Stomach (tissue), 9 donors: Measurements from ENCODE around the gene APBA3. TPM values are rescaled to one million over a fixed set of nuclear protein-coding genes. Genes with fewer than 3 reads are reported as not detected.
A peak's percentile ranks its signal among the peaks of the same experiment; 100 is the strongest.

Source experiments
- DNase-seq, 2 donors: peaks; one replicate each; pipeline versions ENCODE4 v3.0.0 to v3.0.0-alpha.2; 2013 to 2019
- H3K27ac ChIP-seq, 5 donors: fragments of 200-600 bp in 4 of 5; sonication (generic) in 4 of 5; one replicate each; pipeline ENCODE4 v1.5.1; 2013 to 2019; ENCODE audit warnings: mild to moderate bottlenecking in 1 of 5, moderate library complexity in 1 of 5
- H3K27me3 ChIP-seq, 3 donors: fragments of 200-600 bp; sonication (generic); one replicate each; pipeline ENCODE4 v1.5.1; 2017 to 2019; ENCODE audit warnings: mixed run types in 1 of 3
- H3K36me3 ChIP-seq, 4 donors: fragments of 200-600 bp; sonication (generic); 1 replicate in 3 of 4; 2 replicates in 1 of 4; pipeline ENCODE4 v1.5.1; 2016 to 2019
- H3K4me1 ChIP-seq, 4 donors: fragments of 200-600 bp; sonication (generic); one replicate each; pipeline ENCODE4 v1.5.1; 2016 to 2019
- H3K4me3 ChIP-seq, 4 donors: fragments of 200-600 bp; sonication (generic) in 3 of 4; one replicate each; pipeline ENCODE4 v1.5.1; 2016 to 2019; ENCODE audit warnings: mild to moderate bottlenecking in 1 of 4
- H3K9me3 ChIP-seq, 4 donors: fragments of 200-600 bp; sonication (generic); one replicate each; pipeline ENCODE4 v1.5.1; 2016 to 2019
- EP300 ChIP-seq: sonication (generic); formaldehyde crosslinking; IDR thresholded peaks from one replicate; pipeline ENCODE4 v1.6.1; 2017; ENCODE audit warnings: antibody characterized with exemption
- POLR2A ChIP-seq, 4 donors: fragments of 450-650 bp; IDR thresholded peaks; one replicate each; pipeline ENCODE4 v1.6.1; 2016; ENCODE audit warnings: antibody characterized with exemption in 4 of 4, control low read depth in 2 of 4, mild to moderate bottlenecking in 1 of 4, moderate library complexity in 1 of 4
- POLR2AphosphoS5 ChIP-seq, 3 donors: sonication (generic); formaldehyde crosslinking; IDR thresholded peaks; one replicate each; pipeline ENCODE4 v1.6.1; 2016; ENCODE audit warnings: antibody characterized with exemption in 3 of 3
- WGBS, 5 donors: extraction: QIAGEN DNeasy Blood & Tissue Kit in 3 of 5; methylation state at CpG; one replicate each; pipeline versions ENCODE4 v1.1.5 to v1.1.7; 2013 to 2018; 5-methylcytosine and 5-hydroxymethylcytosine counted together
- intact Hi-C: fragments of 100-400 bp; cut with DNase I; formaldehyde crosslinking; loops from one replicate; pipeline ENCODE4 v1.15.1; 2023; ENCODE audit warnings: low total_unique reads
- polyA plus RNA-seq, 3 donors: library from polyadenylated mRNA; stranded (reverse); fragments of 200-250 nt; gene quantifications; one replicate each; pipeline ENCODE4 v1.2.3, GENCODE V29; 2013
- small RNA-seq, 4 donors: library from RNA; depleted of rRNA; stranded (forward); fragments of <200 nt; gene quantifications; one replicate each; pipeline ENCODE3, GENCODE V24; 2016
- total RNA-seq, 5 donors: library from RNA; depleted of rRNA; stranded (reverse); fragments of >200 nt; gene quantifications; one replicate each; pipeline versions ENCODE4 v1.1.0 to v1.2.3, GENCODE V29; 2014 to 2016
- TF ChIP-seq, protein P1 (sequence below), 7 experiments: fragments of 450-650 bp in 4 of 7; fragments of 200-600 bp in 3 of 7; sonication (generic) in 3 of 7; IDR thresholded peaks; one replicate each; pipeline ENCODE4 v1.5.1; 2016 to 2019; ENCODE audit warnings: antibody characterized with exemption in 7 of 7, control low read depth in 2 of 7, mild to moderate bottlenecking in 1 of 7
- donor health status: healthy with polysubstance abuse.
- donor health status: Bipolar disorder and iron deficiency.
- donor health status: healthy.

Gene APBA3
- total and polyA plus RNA-seq, 8 donors, result 9.4 to 111 (median 16.6) TPM

- Histone ChIP-seq H3K27me3 (peaks cover 0 to 30% (median 0%) of the 10 kb centered on the region in 3 donors), H3K4me3 (peak within 1 kb of the TSS; percentile 34 to 55 (median 46)), H3K9me3 (no peaks in the 10 kb centered on the region), H3K27ac (peak within 1 kb of the TSS; percentile 87 to 91 (median 90)), H3K36me3 (no peaks in the 10 kb centered on the region), H3K4me1 (peaks cover 15 to 50% (median 37%) of the 10 kb centered on the region in 4 donors)
- intact Hi-C loops, result no loop called here
- 13 to 29% (median 18%) methylated on average over 13 to 24 of the region's 24 CpGs for WGBS, 5 donors
- peak; percentile 85 to 86 for DNase-seq
- TF ChIP-seq POLR2AphosphoS5 (IDR thresholded peaks at IDR 0.05) (peak in 2 of 3 donors; percentile 70 to 88), EP300 (no peak)
Observed at GRCh38 chr19:3708207-3708931, 53.1 kb downstream of the APBA3 start, which contains the start of gene TJP3. Gene TJP3 (plus strand): TSS chr19:3708384. CDS start chr19:3728433, 20,049 bp downstream.

- intact Hi-C loops, result no loop called here
- Histone ChIP-seq H3K9me3 (no peaks in the 10 kb centered on the region), H3K27ac (peak overlapping the region; percentile 87 to 91 (median 90)), H3K4me3 (peak overlapping the region; percentile 34 to 55 (median 46)), H3K27me3 (peaks cover 0 to 30% (median 0%) of the 10 kb centered on the region in 3 donors), H3K36me3 (no peaks in the 10 kb centered on the region), H3K4me1 (peaks cover 15 to 45% (median 32%) of the 10 kb centered on the region in 4 donors)
- TF ChIP-seq POLR2A (IDR thresholded peaks at IDR 0.05) (no peak), POLR2AphosphoS5 (IDR thresholded peaks at IDR 0.05) (no peak), EP300 (no peak)
- TF ChIP-seq, protein P1, sequence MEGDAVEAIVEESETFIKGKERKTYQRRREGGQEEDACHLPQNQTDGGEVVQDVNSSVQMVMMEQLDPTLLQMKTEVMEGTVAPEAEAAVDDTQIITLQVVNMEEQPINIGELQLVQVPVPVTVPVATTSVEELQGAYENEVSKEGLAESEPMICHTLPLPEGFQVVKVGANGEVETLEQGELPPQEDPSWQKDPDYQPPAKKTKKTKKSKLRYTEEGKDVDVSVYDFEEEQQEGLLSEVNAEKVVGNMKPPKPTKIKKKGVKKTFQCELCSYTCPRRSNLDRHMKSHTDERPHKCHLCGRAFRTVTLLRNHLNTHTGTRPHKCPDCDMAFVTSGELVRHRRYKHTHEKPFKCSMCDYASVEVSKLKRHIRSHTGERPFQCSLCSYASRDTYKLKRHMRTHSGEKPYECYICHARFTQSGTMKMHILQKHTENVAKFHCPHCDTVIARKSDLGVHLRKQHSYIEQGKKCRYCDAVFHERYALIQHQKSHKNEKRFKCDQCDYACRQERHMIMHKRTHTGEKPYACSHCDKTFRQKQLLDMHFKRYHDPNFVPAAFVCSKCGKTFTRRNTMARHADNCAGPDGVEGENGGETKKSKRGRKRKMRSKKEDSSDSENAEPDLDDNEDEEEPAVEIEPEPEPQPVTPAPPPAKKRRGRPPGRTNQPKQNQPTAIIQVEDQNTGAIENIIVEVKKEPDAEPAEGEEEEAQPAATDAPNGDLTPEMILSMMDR (IDR thresholded peaks at IDR 0.05), result no peak
- WGBS, 5 donors, result 41 to 64% (median 51%) methylated on average over 8 to 12 of the region's 12 CpGs
- no peak for DNase-seq
Observed at GRCh38 chr19:3707868-3708206, 53.7 kb downstream of the APBA3 start.

DNA sequence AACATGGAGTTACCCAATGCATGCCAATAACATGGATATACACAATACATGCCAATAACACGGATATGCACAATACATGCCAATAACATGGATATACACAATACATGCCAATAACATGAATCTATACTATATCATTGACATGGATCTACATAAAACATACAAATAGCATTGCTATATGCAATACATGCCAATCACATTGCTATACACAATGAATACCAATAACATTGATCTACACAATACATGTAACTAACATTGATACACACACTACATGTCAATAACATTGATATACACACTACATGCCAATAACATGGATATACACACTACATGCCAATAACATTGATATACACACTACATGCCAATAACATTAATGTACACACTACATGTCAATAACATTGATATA lies 60.3 kb downstream of the APBA3 start:
- peaks cover 15 to 51% (median 36%) of the 10 kb centered on the region in 4 donors for H3K4me1 ChIP-seq
- peaks cover 0 to 16% (median 0%) of the 10 kb centered on the region in 3 donors for H3K27me3 ChIP-seq
- no peak overlapping the region for H3K27ac ChIP-seq
- H3K9me3 ChIP-seq, result no peaks in the 10 kb centered on the region
- 0 to 19% (median 13%) methylated on average over 1 of the region's 1 CpG for WGBS, 5 donors
- no peak for TF ChIP-seq POLR2AphosphoS5 (IDR thresholded peaks at IDR 0.05)
- TF ChIP-seq, protein P1 (IDR thresholded peaks at IDR 0.05), result no peak
- no peak for TF ChIP-seq EP300
- intact Hi-C loops, result loop anchor here (5.0 kb wide), 1 partner anchor 34 kb away; no protein-coding TSS in a partner anchor
- DNase-seq, result no peak
- H3K4me3 ChIP-seq, result no peak overlapping the region
- peaks cover 0 to under 1% (median under 1%) of the 10 kb centered on the region in 4 donors for H3K36me3 ChIP-seq

Small RNA genes within 50 kb of the gene (small RNA-seq; reads per million reads assigned to genes)
- 0 reads per million in 4 donors for gene AC005777.1

Other genes with a start within 250 kb of the APBA3 start
- not detected for gene TEKTIP1, start 222.5 kb downstream of the APBA3 start, total RNA-seq
- gene TEKTIP1, start 222.5 kb downstream of the APBA3 start, polyA plus RNA-seq, result under 1 TPM in 2 of 3 donors, not detected in 1; 0.28 to 1.00 TPM
- gene MFSD12, start 204.1 kb downstream of the APBA3 start, total RNA-seq, result 10 to 100 TPM in 4 of 5 donors, under 1 TPM in 1; 0.58 to 96.4 (median 62.5) TPM
- gene MFSD12, start 204.1 kb downstream of the APBA3 start, polyA plus RNA-seq, result 10 to 100 TPM in 2 of 3 donors, 1 to 10 TPM in 1; 8.2 to 35.6 (median 34.1) TPM
- gene HMG20B, start 188.7 kb downstream of the APBA3 start, total RNA-seq, result 100 to 1,000 TPM in 3 of 5 donors, 10 to 100 TPM in 2; 39.8 to 638 (median 160) TPM
- 100 to 1,000 TPM in 1 of 3 donors, 10 to 100 TPM in 2; 79.5 to 103 (median 80.6) TPM for gene HMG20B, start 188.7 kb downstream of the APBA3 start, polyA plus RNA-seq
- 1 to 10 TPM in 1 of 5 donors, not detected in 4; 2.9 TPM for gene GIPC3, start 176.2 kb downstream of the APBA3 start, total RNA-seq
- gene GIPC3, start 176.2 kb downstream of the APBA3 start, polyA plus RNA-seq, result 1 to 10 TPM in 2 of 3 donors, under 1 TPM in 1; 0.75 to 2.0 (median 1.1) TPM
- gene TBXA2R, start 154.8 kb downstream of the APBA3 start, total RNA-seq, result 1 to 10 TPM in 1 of 5 donors, under 1 TPM in 1, not detected in 3; 0.37 to 1.0 TPM
- gene TBXA2R, start 154.8 kb downstream of the APBA3 start, polyA plus RNA-seq, result 1 to 10 TPM in 2 of 3 donors, under 1 TPM in 1; 0.50 to 2.6 (median 1.2) TPM
- 100 to 1,000 TPM in 1 of 5 donors, 10 to 100 TPM in 3, 1 to 10 TPM in 1; 9.8 to 180 (median 19.4) TPM for gene CACTIN, start 134.9 kb downstream of the APBA3 start, total RNA-seq
- 10 to 100 TPM; 10.2 to 13.9 (median 12.4) TPM for gene CACTIN, start 134.9 kb downstream of the APBA3 start, polyA plus RNA-seq
- 100 to 1,000 TPM in 1 of 5 donors, 10 to 100 TPM in 4; 15.1 to 164 (median 36.8) TPM for gene PIP5K1C, start 61.2 kb downstream of the APBA3 start, total RNA-seq
- gene PIP5K1C, start 61.2 kb downstream of the APBA3 start, polyA plus RNA-seq, result 10 to 100 TPM in 2 of 3 donors, 1 to 10 TPM in 1; 8.6 to 18.5 (median 12.5) TPM
- gene TJP3, start 53.3 kb downstream of the APBA3 start, total RNA-seq, result 100 to 1,000 TPM in 2 of 5 donors, 10 to 100 TPM in 3; 31.9 to 204 (median 95.1) TPM
- gene TJP3, start 53.3 kb downstream of the APBA3 start, polyA plus RNA-seq, result 10 to 100 TPM; 62.3 to 96.1 (median 93.1) TPM
- 100 to 1,000 TPM in 2 of 5 donors, 10 to 100 TPM in 3; 15.2 to 163 (median 58.7) TPM for gene MRPL54, start 990 bp upstream of the APBA3 start, total RNA-seq
- 100 to 1,000 TPM; 155 to 221 (median 174) TPM for gene MRPL54, start 990 bp upstream of the APBA3 start, polyA plus RNA-seq
- gene RAX2, start 10.5 kb upstream of the APBA3 start, total RNA-seq, result not detected
- not detected for gene RAX2, start 10.5 kb upstream of the APBA3 start, polyA plus RNA-seq
- 10 to 100 TPM in 2 of 5 donors, 1 to 10 TPM in 2, not detected in 1; 1.4 to 48.7 (median 12.1) TPM for gene MATK, start 24.7 kb upstream of the APBA3 start, total RNA-seq
- gene MATK, start 24.7 kb upstream of the APBA3 start, polyA plus RNA-seq, result 1 to 10 TPM; 2.0 to 3.4 (median 2.9) TPM
- under 1 TPM in 1 of 5 donors, not detected in 4; 0.29 TPM for gene ZFR2, start 107.3 kb upstream of the APBA3 start, total RNA-seq
- under 1 TPM in 1 of 3 donors, not detected in 2; 0.10 TPM for gene ZFR2, start 107.3 kb upstream of the APBA3 start, polyA plus RNA-seq
- under 1 TPM in 2 of 5 donors, not detected in 3; 0.87 to 0.92 TPM for gene ATCAY, start 119.0 kb upstream of the APBA3 start, total RNA-seq
- under 1 TPM in 2 of 3 donors, not detected in 1; 0.25 to 0.75 TPM for gene ATCAY, start 119.0 kb upstream of the APBA3 start, polyA plus RNA-seq
- under 1 TPM in 1 of 5 donors, not detected in 4; 0.55 TPM for gene NMRK2, start 171.4 kb upstream of the APBA3 start, total RNA-seq
- gene NMRK2, start 171.4 kb upstream of the APBA3 start, polyA plus RNA-seq, result 1 to 10 TPM in 2 of 3 donors, under 1 TPM in 1; 0.68 to 4.3 (median 2.3) TPM
- gene DAPK3, start 209.4 kb upstream of the APBA3 start, total RNA-seq, result 100 to 1,000 TPM in 2 of 5 donors, 10 to 100 TPM in 3; 58.5 to 238 (median 75.8) TPM
- 10 to 100 TPM; 47.0 to 73.5 (median 51.9) TPM for gene DAPK3, start 209.4 kb upstream of the APBA3 start, polyA plus RNA-seq
- 1,000 to 10,000 TPM in 4 of 5 donors, 100 to 1,000 TPM in 1; 872 to 1,656 (median 1,431) TPM for gene EEF2, start 223.8 kb upstream of the APBA3 start, total RNA-seq
- gene EEF2, start 223.8 kb upstream of the APBA3 start, polyA plus RNA-seq, result 1,000 to 10,000 TPM in 2 of 3 donors, 100 to 1,000 TPM in 1; 667 to 1,312 (median 1,239) TPM
- 10 to 100 TPM in 4 of 5 donors, 1 to 10 TPM in 1; 9.3 to 93.6 (median 37.5) TPM for gene PIAS4, start 246.0 kb upstream of the APBA3 start, total RNA-seq
- 10 to 100 TPM in 1 of 3 donors, 1 to 10 TPM in 2; 6.6 to 14.8 (median 9.3) TPM for gene PIAS4, start 246.0 kb upstream of the APBA3 start, polyA plus RNA-seq